HEK293T (cell line): ENCODE data around the gene PARP1.

Experiments
- CTCF ChIA-PET: fragments of 350-600 bp; formaldehyde crosslinking; extraction: SDS; loops from one replicate; lab custom pipeline; 2021; ENCODE audit warnings: antibody characterized with exemption, inconsistent platforms; lab: Yijun Ruan, JAX
- POLR2A ChIA-PET: fragments of 350-600 bp; formaldehyde crosslinking; extraction: SDS; loops from one replicate; lab custom pipeline; 2020; ENCODE audit warnings: antibody characterized with exemption, inconsistent platforms; lab: Yijun Ruan, JAX
- DNase-seq: peaks from one replicate; pipeline ENCODE4 v3.0.0; 2012; ENCODE audit warnings: mixed read lengths; ENCODE audit errors: extremely low spot score
- ARNT ChIP-seq: fragments of 450-650 bp; IDR thresholded peaks from 2 replicates; pipeline ENCODE4 v1.6.1; 2017; ENCODE audit warnings: mild to moderate bottlenecking
- BHLHE40 ChIP-seq: fragments of 450-650 bp; IDR thresholded peaks from 2 replicates; pipeline ENCODE4 v1.6.1; 2016; ENCODE audit warnings: mild to moderate bottlenecking, moderate library complexity, borderline replicate concordance
- CTBP1 ChIP-seq: fragments of 450-650 bp; IDR thresholded peaks from 2 replicates; pipeline ENCODE4 v1.6.1; 2016; ENCODE audit warnings: borderline replicate concordance
- ELF4 ChIP-seq: fragments of 450-650 bp; IDR thresholded peaks from 2 replicates; pipeline ENCODE4 v1.6.1; 2017; ENCODE audit warnings: antibody characterized with exemption
- FOXA1 ChIP-seq: fragments of 450-650 bp; IDR thresholded peaks from 2 replicates; pipeline ENCODE4 v1.6.1; 2016; ENCODE audit warnings: mild to moderate bottlenecking
- FOXK2 ChIP-seq: fragments of 450-650 bp; IDR thresholded peaks from 2 replicates; pipeline ENCODE4 v1.6.1; 2016; ENCODE audit warnings: mild to moderate bottlenecking
- FOXM1 ChIP-seq: fragments of 450-650 bp; IDR thresholded peaks from 2 replicates; pipeline ENCODE4 v1.6.1; 2017; ENCODE audit warnings: mild to moderate bottlenecking, borderline replicate concordance
- HDGF ChIP-seq: fragments of 450-650 bp; IDR thresholded peaks from 2 replicates; pipeline ENCODE4 v1.6.1; 2017; ENCODE audit warnings: antibody characterized with exemption, borderline replicate concordance
- L3MBTL2 ChIP-seq: fragments of 450-650 bp; conservative IDR thresholded peaks from 2 replicates; pipeline ENCODE4 v1.6.1; 2016; ENCODE audit warnings: mild to moderate bottlenecking
- LEF1 ChIP-seq: fragments of 450-650 bp; IDR thresholded peaks from 2 replicates; pipeline ENCODE4 v1.6.1; 2017; ENCODE audit warnings: mild to moderate bottlenecking, borderline replicate concordance
- NFRKB ChIP-seq: fragments of 450-650 bp; IDR thresholded peaks from 2 replicates; pipeline ENCODE4 v1.6.1; 2016; ENCODE audit warnings: mild to moderate bottlenecking, moderate library complexity
- SP1 ChIP-seq: fragments of 450-650 bp; IDR thresholded peaks from 2 replicates; pipeline ENCODE4 v1.6.1; 2017
- SUZ12 ChIP-seq: fragments of 450-650 bp; IDR thresholded peaks from 2 replicates; pipeline ENCODE4 v1.6.1; 2016; ENCODE audit warnings: mild to moderate bottlenecking
- TARDBP ChIP-seq: fragments of 450-650 bp; IDR thresholded peaks from 2 replicates; pipeline ENCODE4 v1.6.1; 2016
- ZNF384 ChIP-seq: fragments of 450-650 bp; IDR thresholded peaks from 2 replicates; pipeline ENCODE4 v1.6.1; 2016
- TF ChIP-seq, protein P1 (sequence below): fragments of 450-650 bp; IDR thresholded peaks from 2 replicates; pipeline ENCODE4 v1.6.1; 2016

Gene PARP1

DNA sequence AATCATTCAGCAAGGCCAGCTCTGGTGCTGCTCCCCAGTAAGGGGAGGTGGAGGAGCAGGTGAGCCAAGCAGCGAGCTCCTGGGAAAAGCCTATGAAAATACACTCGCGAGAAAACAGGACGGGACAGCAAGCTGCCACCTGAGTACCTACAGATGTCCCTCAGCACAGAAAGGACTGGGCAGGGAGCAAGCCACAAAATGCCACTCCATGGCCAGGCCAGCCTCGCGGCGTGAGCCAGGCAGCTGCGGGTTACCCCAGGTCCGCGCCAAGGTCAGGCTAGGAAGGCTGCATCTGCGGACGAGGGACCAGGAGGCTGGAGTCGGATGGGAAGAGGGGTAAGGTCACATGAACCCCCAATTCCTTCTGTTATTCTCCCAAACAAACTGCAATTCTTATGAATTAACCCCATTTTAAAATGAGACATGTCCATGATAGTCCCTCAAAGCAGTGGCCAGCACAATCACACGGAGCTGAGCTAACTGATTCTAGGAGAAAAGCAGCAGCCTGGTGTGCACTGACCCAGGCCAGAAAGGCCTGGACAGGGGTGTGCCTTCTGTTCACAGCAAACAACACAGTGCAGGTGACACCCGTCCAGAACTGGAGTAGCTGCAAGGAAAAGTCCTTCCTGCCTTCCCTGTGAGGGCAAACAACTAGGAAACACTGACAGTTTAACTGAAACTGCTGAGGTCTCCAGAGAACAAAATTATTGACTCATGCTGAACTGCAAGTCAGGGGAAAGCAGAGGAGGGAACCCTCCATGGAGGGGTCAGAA lies 26.5 kb downstream of the PARP1 start:
- POLR2A ChIA-PET, result no interaction called here
- TF ChIP-seq SP1, result no peak
- TF ChIP-seq L3MBTL2, result no peak
- TF ChIP-seq SUZ12, result no peak
- TF ChIP-seq CTBP1, result no peak
- TF ChIP-seq FOXM1, result no peak
- TF ChIP-seq, protein P1, sequence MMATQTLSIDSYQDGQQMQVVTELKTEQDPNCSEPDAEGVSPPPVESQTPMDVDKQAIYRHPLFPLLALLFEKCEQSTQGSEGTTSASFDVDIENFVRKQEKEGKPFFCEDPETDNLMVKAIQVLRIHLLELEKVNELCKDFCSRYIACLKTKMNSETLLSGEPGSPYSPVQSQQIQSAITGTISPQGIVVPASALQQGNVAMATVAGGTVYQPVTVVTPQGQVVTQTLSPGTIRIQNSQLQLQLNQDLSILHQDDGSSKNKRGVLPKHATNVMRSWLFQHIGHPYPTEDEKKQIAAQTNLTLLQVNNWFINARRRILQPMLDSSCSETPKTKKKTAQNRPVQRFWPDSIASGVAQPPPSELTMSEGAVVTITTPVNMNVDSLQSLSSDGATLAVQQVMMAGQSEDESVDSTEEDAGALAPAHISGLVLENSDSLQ, result no peak
- no peak for TF ChIP-seq BHLHE40
- no peak for TF ChIP-seq FOXK2
- TF ChIP-seq ARNT, result no peak
- TF ChIP-seq TARDBP, result no peak
- DNase-seq, result no peak
- CTCF ChIA-PET, result no interaction called here

DNA sequence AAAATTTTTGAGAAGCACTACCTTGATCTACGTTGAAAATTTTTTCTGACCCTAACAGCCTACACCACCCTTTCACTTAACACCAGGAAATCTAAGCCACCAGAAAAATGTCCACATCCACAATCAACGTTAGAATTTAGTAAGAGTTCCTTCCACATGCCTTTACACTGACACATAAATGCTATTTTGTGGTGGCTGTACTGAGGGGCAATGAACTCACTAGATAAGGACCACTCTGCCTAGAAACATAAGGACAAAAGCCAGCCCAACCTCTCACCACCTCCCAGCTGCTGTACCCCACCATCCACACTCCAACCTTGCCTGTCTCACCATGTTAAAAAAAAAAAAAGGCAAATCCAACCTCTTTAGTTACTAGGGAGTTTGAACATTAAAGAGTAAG lies 29.8 kb downstream of the PARP1 start:
- CTCF ChIA-PET, result interaction anchor here (0.6 to 1.1 kb wide), 2 partner anchors 98 to 356 kb away, joined by 3 to 6 read pairs; no protein-coding TSS in a partner anchor
- no peak for DNase-seq
- POLR2A ChIA-PET, result no interaction called here
- TF ChIP-seq FOXA1 (no peak), SP1 (no peak), LEF1 (no peak), TARDBP (no peak), FOXM1 (no peak), ARNT (no peak), CTBP1 (no peak), L3MBTL2 (no peak), NFRKB (no peak), HDGF (no peak), FOXK2 (no peak), ZNF384 (no peak), ELF4 (no peak), BHLHE40 (no peak), SUZ12 (no peak)
- TF ChIP-seq, protein P1, result no peak

DNA sequence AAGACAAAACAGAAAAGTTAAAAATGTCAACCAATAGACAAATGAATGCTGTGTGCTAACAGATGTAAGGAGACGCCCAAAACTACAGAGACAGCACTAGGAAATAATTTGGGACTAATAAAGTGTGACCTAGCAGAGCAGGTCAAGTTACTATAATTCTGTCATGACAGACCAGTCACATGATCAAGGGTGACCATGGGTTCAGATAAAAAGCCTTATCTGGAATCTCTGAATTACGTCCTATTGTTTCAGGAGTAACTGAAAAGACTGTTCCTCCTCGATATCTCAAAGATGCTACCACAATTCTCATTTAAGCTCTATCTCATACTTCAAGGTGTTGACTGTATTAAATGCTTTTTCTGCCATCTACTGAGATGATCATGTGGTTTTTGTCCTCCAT lies 31.6 kb downstream of the PARP1 start:
- ChIA-PET CTCF (interaction anchor here (0.6 kb wide), 1 partner anchor 29 kb away, joined by 4 read pairs; no protein-coding TSS in a partner anchor), POLR2A (no interaction called here)
- no peak for DNase-seq
- TF ChIP-seq, protein P1, result no peak
- TF ChIP-seq CTBP1 (no peak), ZNF384 (no peak), BHLHE40 (no peak), FOXM1 (no peak), ELF4 (no peak), FOXK2 (no peak), ARNT (no peak), L3MBTL2 (no peak), LEF1 (no peak), NFRKB (no peak), FOXA1 (no peak), TARDBP (no peak)

DNA sequence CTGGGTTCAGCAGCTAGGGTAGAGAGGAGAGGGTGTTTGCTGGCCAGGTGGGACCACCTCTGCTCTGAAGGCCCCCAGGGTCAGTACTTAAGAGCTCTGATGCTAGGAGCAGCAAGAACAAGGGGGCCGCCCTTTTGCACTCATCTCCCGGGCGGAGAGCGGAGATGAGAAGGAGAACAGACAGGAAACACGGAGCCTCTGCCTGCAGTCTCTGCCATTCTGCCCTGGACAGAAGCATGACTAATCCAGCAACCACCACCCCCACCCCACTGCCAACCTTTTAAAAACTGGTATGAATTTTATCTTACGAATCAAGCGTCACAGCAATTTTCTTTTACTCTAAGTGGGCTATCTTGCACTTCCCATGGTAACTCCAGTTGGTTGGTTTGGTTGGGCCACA lies 34.5 kb downstream of the PARP1 start:
- TF ChIP-seq FOXA1 (no peak), ELF4 (no peak), ZNF384 (no peak), LEF1 (no peak), CTBP1 (no peak), SUZ12 (no peak), BHLHE40 (no peak), HDGF (no peak), ARNT (no peak), SP1 (no peak)
- ChIA-PET POLR2A (interaction anchor here (2.9 kb wide), 1 partner anchor 64 kb away, joined by 10 read pairs; the partner anchor contains the start of gene LIN9), CTCF (no interaction called here)
- DNase-seq, result no peak

DNA sequence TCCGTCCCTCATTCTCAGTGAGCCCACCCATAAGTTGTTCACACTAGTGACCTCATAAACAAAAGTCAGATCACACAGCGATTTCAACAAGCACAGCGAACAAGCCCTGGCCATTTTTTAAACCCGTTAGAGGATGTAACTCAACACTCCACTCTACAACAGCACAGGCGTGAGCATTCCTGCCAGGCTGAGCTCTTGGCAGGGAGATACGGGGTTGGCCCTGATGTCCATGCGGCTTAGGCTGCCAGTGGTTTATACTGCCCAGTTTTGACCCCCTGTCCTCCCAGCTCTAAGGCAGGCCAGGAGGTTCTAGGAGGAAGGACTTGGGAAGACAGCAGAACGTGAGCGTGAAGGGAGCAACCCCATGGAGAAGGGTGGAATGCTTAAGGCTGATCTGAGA lies 35.0 kb downstream of the PARP1 start:
- no peak for DNase-seq
- ChIA-PET POLR2A (interaction anchor here (2.9 kb wide), 1 partner anchor 64 kb away, joined by 10 read pairs; the partner anchor contains the start of gene LIN9), CTCF (no interaction called here)
- TF ChIP-seq ELF4 (no peak), BHLHE40 (no peak), SP1 (no peak), TARDBP (no peak), SUZ12 (no peak), HDGF (no peak), FOXA1 (no peak), NFRKB (no peak), CTBP1 (no peak), FOXK2 (no peak), ARNT (no peak), FOXM1 (no peak)
